AG04450 (cell line): ENCODE measurements around the gene ITGAL. TPM values are rescaled to one million over a fixed set of nuclear protein-coding genes. Genes with fewer than 3 reads are reported as not detected.

Experiments
- CTCF ChIA-PET: fragments of 300-600, 350-600 bp; formaldehyde crosslinking; extraction: SDS; loops from one replicate; lab custom pipeline; 2022; ENCODE audit warnings: antibody characterized with exemption, inconsistent platforms; lab: Charles Lee
- POLR2A ChIA-PET: fragments of 350-600 bp; formaldehyde crosslinking; extraction: SDS; loops from one replicate; lab custom pipeline; 2021; ENCODE audit warnings: antibody characterized with exemption, inconsistent platforms; lab: Yijun Ruan, JAX
- DNase-seq: peaks from one replicate; pipeline ENCODE4 v3.0.0-alpha.2; 2011; ENCODE audit warnings: low read depth, low spot score
- H3K27ac ChIP-seq: one replicate; pipeline ENCODE4 v1.5.1; 2012; ENCODE audit warnings: low read depth, low read length, control low read depth
- H3K27me3 ChIP-seq: one replicate; pipeline ENCODE4 v1.6.0; 2012; ENCODE audit warnings: low read length; ENCODE audit not compliant: control insufficient read depth, insufficient read depth
- H3K4me3 ChIP-seq: 2 replicates; pipeline ENCODE4 v1.5.1; 2011; ENCODE audit warnings: mild to moderate bottlenecking, low read depth, low read length, control low read depth
- H3K9me3 ChIP-seq: 2 replicates; pipeline ENCODE4 v1.5.1; 2012; ENCODE audit warnings: low read length; ENCODE audit not compliant: control insufficient read depth, insufficient read depth
- CTCF ChIP-seq: IDR thresholded peaks from 2 replicates; pipeline ENCODE4 v1.5.1; 2011; ENCODE audit warnings: low read depth, low read length, control low read depth, inconsistent platforms
- polyA plus RNA-seq: library from polyadenylated mRNA; depleted of rRNA; stranded (reverse); fragments of >200 nt; gene quantifications from 2 replicates; pipeline ENCODE4 v1.2.3, GENCODE V29; 2011; rRNA removed
- small RNA-seq: library from RNA; depleted of rRNA; stranded (forward); fragments of <200 nt; gene quantifications from one replicate; pipeline ENCODE3, GENCODE V24; 2012; ENCODE audit warnings: low read depth; ENCODE audit not compliant: insufficient read length

ITGAL gene
- polyA plus RNA-seq, 1 experiment, result not detected

GRCh38 chr16:30570636-30571444 lies 98.3 kb downstream of the ITGAL start:
- H3K27me3 ChIP-seq, result peaks cover 4% of the 10 kb centered on the region
- no peaks in the 10 kb centered on the region; the same call in 1 of the 2 replicates for H3K9me3 ChIP-seq
- no peak for DNase-seq
- TF ChIP-seq CTCF, result no peak
- peak overlapping the region; percentile 65 for H3K27ac ChIP-seq
- ChIA-PET POLR2A (interaction anchor here (0.9 to 2.2 kb wide), 7 partner anchors 12 to 163 kb away, joined by 3 to 12 read pairs (median 5); partner anchors contain the start of genes PRR14, SEPHS2, ZNF764 and ZNF771), CTCF (no interaction called here)
- peak overlapping the region; percentile 69 for H3K4me3 ChIP-seq

- CTCF ChIA-PET, result interaction anchor here (1.0 to 1.2 kb wide), 2 partner anchors 57 to 162 kb away, joined by 3 read pairs; no protein-coding TSS in a partner anchor
- no peaks in the 10 kb centered on the region; the same call in 1 of the 2 replicates for H3K9me3 ChIP-seq
- TF ChIP-seq CTCF, result no peak
Measured at GRCh38 chr16:30571445-30572322, 99.1 kb downstream of the ITGAL start, which contains the start of gene ZNF688. ZNF688 (minus strand) TSS chr16:30571714; CDS start chr16:30571629, 85 bp downstream.

More at GRCh38 chr16:30571445-30572322, 99.1 kb downstream of the ITGAL start, which contains the start of gene ZNF688:
- POLR2A ChIA-PET, result interaction anchor here (0.7 to 2.2 kb wide), 14 partner anchors 13 to 164 kb away, joined by 3 to 12 read pairs (median 4); partner anchors contain the start of genes FBRS, PRR14, SEPHS2 and ZNF747
- peak; percentile 91 for DNase-seq
- Histone ChIP-seq H3K27ac (peak within 1 kb of the TSS; percentile 65), H3K27me3 (no peaks in the 10 kb centered on the region), H3K4me3 (peak within 1 kb of the TSS; percentile 69)

Small RNA genes within 50 kb of the gene (small RNA-seq; reads per million reads assigned to genes)
- gene MIR4518 (not detected), gene RF00019 (not detected), gene RNU7-61P (not detected)

Other genes with a start within 250 kb of the ITGAL start
- gene NPIPB13, start 224.3 kb upstream of the ITGAL start, polyA plus RNA-seq, result 0.83 and 1.7 TPM in 2 replicates
- 48.9 and 49.5 TPM in 2 replicates for gene CD2BP2, start 117.4 kb upstream of the ITGAL start, polyA plus RNA-seq
- gene TBC1D10B, start 102.2 kb upstream of the ITGAL start, polyA plus RNA-seq, result 12.0 and 14.8 TPM in 2 replicates
- 0.55 TPM in 1 of 2 replicates, not detected in the other for gene MYL11, start 97.9 kb upstream of the ITGAL start, polyA plus RNA-seq
- gene SEPTIN1, start 90.2 kb upstream of the ITGAL start, polyA plus RNA-seq, result not detected in 2 replicates
- 4.3 and 5.3 TPM in 2 replicates for gene ZNF48, start 77.3 kb upstream of the ITGAL start, polyA plus RNA-seq
- gene ZNF771, start 65.1 kb upstream of the ITGAL start, polyA plus RNA-seq, result 9.3 and 10.1 TPM in 2 replicates
- gene DCTPP1, start 42.7 kb upstream of the ITGAL start, polyA plus RNA-seq, result 34.1 and 34.7 TPM in 2 replicates
- gene SEPHS2, start 26.9 kb upstream of the ITGAL start, polyA plus RNA-seq, result 41.2 and 47.1 TPM in 2 replicates
- 9.8 and 14.5 TPM in 2 replicates for gene ZNF768, start 53.8 kb downstream of the ITGAL start, polyA plus RNA-seq
- gene ZNF747, start 62.1 kb downstream of the ITGAL start, polyA plus RNA-seq, result 4.9 and 5.0 TPM in 2 replicates
- 2.5 and 3.2 TPM in 2 replicates for gene ZNF764, start 85.6 kb downstream of the ITGAL start, polyA plus RNA-seq
- gene ZNF688, start 99.0 kb downstream of the ITGAL start, polyA plus RNA-seq, result 5.5 and 6.8 TPM in 2 replicates
- 4.7 and 6.6 TPM in 2 replicates for gene ZNF785, start 113.0 kb downstream of the ITGAL start, polyA plus RNA-seq
- gene ZNF689, start 137.6 kb downstream of the ITGAL start, polyA plus RNA-seq, result 4.0 and 4.2 TPM in 2 replicates
- 4.9 and 6.9 TPM in 2 replicates for gene PRR14, start 178.2 kb downstream of the ITGAL start, polyA plus RNA-seq
- gene FBRS, start 185.7 kb downstream of the ITGAL start, polyA plus RNA-seq, result 5.0 and 9.0 TPM in 2 replicates
- gene SRCAP, start 226.4 kb downstream of the ITGAL start, polyA plus RNA-seq, result 3.1 and 5.8 TPM in 2 replicates